H9 (cell line): Measurements from ENCODE around the gene EFCAB14. TPM values are rescaled to one million over a fixed set of nuclear protein-coding genes. Genes with fewer than 3 reads are reported as not detected.

Experiments used
- DNase-seq: peaks from one replicate; pipeline ENCODE4 v3.0.0-alpha.2; 2017
- H2AFZ ChIP-seq: one replicate; pipeline ENCODE4 v1.6.1; 2013; ENCODE audit warnings: mild to moderate bottlenecking, low read length, control low read depth, moderate library complexity
- H2AK5ac ChIP-seq: 2 replicates; pipeline ENCODE4 v1.6.1; 2013; ENCODE audit warnings: low read length, control low read depth, mixed read lengths; ENCODE audit not compliant: insufficient read length
- H2BK120ac ChIP-seq: one replicate; pipeline ENCODE4 v1.6.1; 2013; ENCODE audit warnings: low read depth, mild to moderate bottlenecking, low read length, control low read depth, inconsistent platforms; ENCODE audit not compliant: poor library complexity, severe bottlenecking
- H2BK12ac ChIP-seq: 2 replicates; pipeline ENCODE4 v1.6.1; 2013; ENCODE audit warnings: low read length, control low read depth, mixed read lengths, low read depth; ENCODE audit not compliant: insufficient read length
- H2BK15ac ChIP-seq: 2 replicates; pipeline ENCODE4 v1.6.1; 2013; ENCODE audit warnings: low read depth, low read length, control low read depth
- H2BK20ac ChIP-seq: one replicate; pipeline ENCODE4 v1.6.1; 2013; ENCODE audit warnings: low read depth, mild to moderate bottlenecking, low read length, control low read depth, inconsistent platforms; ENCODE audit not compliant: poor library complexity, severe bottlenecking
- H2BK5ac ChIP-seq: 2 replicates; pipeline ENCODE4 v1.6.1; 2013; ENCODE audit warnings: low read length, control low read depth, mixed read lengths; ENCODE audit not compliant: insufficient read length
- H3K14ac ChIP-seq: 2 replicates; pipeline ENCODE4 v1.6.1; 2013; ENCODE audit warnings: low read length, control low read depth; ENCODE audit not compliant: insufficient read depth
- H3K18ac ChIP-seq: 2 replicates; pipeline ENCODE4 v1.6.1; 2013; ENCODE audit warnings: low read depth, mild to moderate bottlenecking, mixed read lengths, low read length, control low read depth; ENCODE audit not compliant: insufficient read length
- H3K23ac ChIP-seq: 2 replicates; pipeline ENCODE4 v1.6.1; 2013; ENCODE audit warnings: low read length, control low read depth, mixed read lengths, low read depth; ENCODE audit not compliant: insufficient read length
- H3K23me2 ChIP-seq: 2 replicates; pipeline ENCODE4 v1.6.1; 2013; ENCODE audit warnings: low read depth, mild to moderate bottlenecking, mixed read lengths, low read length, control low read depth; ENCODE audit not compliant: insufficient read length, poor library complexity, severe bottlenecking
- H3K27ac ChIP-seq: 2 replicates; pipeline ENCODE4 v1.5.1; 2013; ENCODE audit warnings: low read length, control low read depth, mixed read lengths, low read depth; ENCODE audit not compliant: insufficient read length
- H3K27me3 ChIP-seq: 2 replicates; pipeline ENCODE4 v1.6.1; 2013; ENCODE audit warnings: low read length, control low read depth, inconsistent platforms; ENCODE audit not compliant: insufficient read depth
- H3K4ac ChIP-seq: 2 replicates; pipeline ENCODE4 v1.6.1; 2013; ENCODE audit warnings: low read depth, mild to moderate bottlenecking, control low read depth, inconsistent platforms, low read length, moderate library complexity
- H3K4me1 ChIP-seq: 2 replicates; pipeline ENCODE4 v1.6.1; 2013; ENCODE audit warnings: low read length, control low read depth, inconsistent platforms; ENCODE audit not compliant: insufficient read depth
- H3K4me2 ChIP-seq: 2 replicates; pipeline ENCODE4 v1.6.1; 2013; ENCODE audit warnings: low read length, control low read depth, mixed read lengths; ENCODE audit not compliant: insufficient read length, insufficient read depth
- H3K56ac ChIP-seq: 2 replicates; pipeline ENCODE4 v1.6.1; 2013; ENCODE audit warnings: low read depth, mild to moderate bottlenecking, mixed read lengths, low read length, control low read depth; ENCODE audit not compliant: insufficient read length
- H3K79me1 ChIP-seq: 2 replicates; pipeline ENCODE4 v1.6.1; 2013; ENCODE audit warnings: low read depth, mild to moderate bottlenecking, moderate library complexity, low read length, control low read depth, inconsistent platforms; ENCODE audit not compliant: insufficient read depth, poor library complexity, severe bottlenecking
- H3K79me2 ChIP-seq: 2 replicates; pipeline ENCODE4 v1.6.1; 2013; ENCODE audit warnings: low read length, control low read depth, inconsistent platforms; ENCODE audit not compliant: insufficient read depth
- H3K9ac ChIP-seq: 2 replicates; pipeline ENCODE4 v1.6.1; 2013; ENCODE audit warnings: low read length, control low read depth, mixed read lengths; ENCODE audit not compliant: insufficient read length; ENCODE audit errors: extremely low read depth
- H3K9me3 ChIP-seq: one replicate; pipeline ENCODE4 v1.6.1; 2013; ENCODE audit warnings: low read depth, low read length, inconsistent platforms; ENCODE audit not compliant: control insufficient read depth
- H3T11ph ChIP-seq: one replicate; pipeline ENCODE4 v1.6.1; 2013; ENCODE audit warnings: mild to moderate bottlenecking, low read length, control low read depth, inconsistent platforms
- H4K20me1 ChIP-seq: one replicate; pipeline ENCODE4 v1.6.1; 2013; ENCODE audit not compliant: control insufficient read depth, insufficient read length, insufficient read depth
- H4K5ac ChIP-seq: 2 replicates; pipeline ENCODE4 v1.6.1; 2013; ENCODE audit warnings: low read depth, mild to moderate bottlenecking, mixed read lengths, low read length, control low read depth; ENCODE audit not compliant: insufficient read length
- H4K8ac ChIP-seq: replicated peaks from 2 replicates; pipeline ENCODE4 v1.6.1; 2013; ENCODE audit warnings: low read length, control low read depth, mixed read lengths, low read depth; ENCODE audit not compliant: insufficient read length
- H4K91ac ChIP-seq: 2 replicates; pipeline ENCODE4 v1.6.1; 2013; ENCODE audit warnings: low read depth, mild to moderate bottlenecking, moderate library complexity, mixed read lengths, low read length, control low read depth; ENCODE audit not compliant: insufficient read length
- H3K27ac Mint-ChIP-seq, 3 experiments: 2 replicates in 2 of 3; 3 replicates in 1 of 3; pipeline ENCODE4 v1.8.0; 2020 to 2021; ENCODE audit warnings: mixed read lengths in 3 of 3, mild to moderate bottlenecking in 1 of 3, moderate library complexity in 1 of 3
- H3K27me3 Mint-ChIP-seq: 2 replicates; pipeline ENCODE4 v1.8.0; 2021; ENCODE audit warnings: low read depth, mild to moderate bottlenecking, moderate library complexity, mixed read lengths
- H3K36me3 Mint-ChIP-seq, 3 experiments: 2 replicates in 2 of 3; 3 replicates in 1 of 3; pipeline ENCODE4 v1.8.0; 2020 to 2021; ENCODE audit warnings: low read depth in 3 of 3, mixed read lengths in 3 of 3; ENCODE audit not compliant: insufficient read depth in 1 of 3
- H3K4me1 Mint-ChIP-seq, 2 experiments: 2 replicates each; pipeline ENCODE4 v1.8.0; 2020; ENCODE audit warnings: mixed read lengths in 2 of 2
- H3K4me3 Mint-ChIP-seq, 2 experiments: 2 replicates in 1 of 2; 3 replicates in 1 of 2; pipeline ENCODE4 v1.8.0; 2020 to 2021; ENCODE audit warnings: mild to moderate bottlenecking in 2 of 2, mixed read lengths in 2 of 2, moderate library complexity in 1 of 2
- H3K9me3 Mint-ChIP-seq, 2 experiments: 2 replicates in 1 of 2; 3 replicates in 1 of 2; pipeline ENCODE4 v1.8.0; 2020; ENCODE audit warnings: mild to moderate bottlenecking in 2 of 2, mixed read lengths in 2 of 2, moderate library complexity in 1 of 2
- CTCF ChIP-seq: fragments of 200-600 bp; sonication (generic); conservative IDR thresholded peaks from 3 replicates; pipeline ENCODE4 v1.8.0; 2021; ENCODE audit warnings: antibody characterized with exemption, mild to moderate bottlenecking
- WGBS: extraction: QIAGEN DNeasy Blood & Tissue Kit; methylation state at CpG from one replicate; pipeline ENCODE4 v1.1.7; 2013; ENCODE audit warnings: missing lambda C conversion rate, low lambda C conversion rate, mixed read lengths; ENCODE audit not compliant: insufficient read length; ENCODE audit errors: extremely low coverage; 5-methylcytosine and 5-hydroxymethylcytosine counted together
- long read RNA-seq: library from polyadenylated mRNA; unstranded; transcript quantifications from one replicate; pipeline ENCODE4 v2.0.0, GENCODE V29; 2020
- total RNA-seq: library from RNA; stranded (reverse); gene quantifications from 2 replicates; pipeline ENCODE4 v1.2.1, GENCODE V29; 2021

EFCAB14 gene
- total RNA-seq = 41.6 and 42.2 TPM in 2 replicates
- long read RNA-seq, full-length matches to known transcripts = 115 of 264 reads
- long read RNA-seq, partial matches to known transcripts = 113 of 264 reads
- long read RNA-seq, other reads (novel, unspliced or antisense) = 36 of 264 reads

DNA sequence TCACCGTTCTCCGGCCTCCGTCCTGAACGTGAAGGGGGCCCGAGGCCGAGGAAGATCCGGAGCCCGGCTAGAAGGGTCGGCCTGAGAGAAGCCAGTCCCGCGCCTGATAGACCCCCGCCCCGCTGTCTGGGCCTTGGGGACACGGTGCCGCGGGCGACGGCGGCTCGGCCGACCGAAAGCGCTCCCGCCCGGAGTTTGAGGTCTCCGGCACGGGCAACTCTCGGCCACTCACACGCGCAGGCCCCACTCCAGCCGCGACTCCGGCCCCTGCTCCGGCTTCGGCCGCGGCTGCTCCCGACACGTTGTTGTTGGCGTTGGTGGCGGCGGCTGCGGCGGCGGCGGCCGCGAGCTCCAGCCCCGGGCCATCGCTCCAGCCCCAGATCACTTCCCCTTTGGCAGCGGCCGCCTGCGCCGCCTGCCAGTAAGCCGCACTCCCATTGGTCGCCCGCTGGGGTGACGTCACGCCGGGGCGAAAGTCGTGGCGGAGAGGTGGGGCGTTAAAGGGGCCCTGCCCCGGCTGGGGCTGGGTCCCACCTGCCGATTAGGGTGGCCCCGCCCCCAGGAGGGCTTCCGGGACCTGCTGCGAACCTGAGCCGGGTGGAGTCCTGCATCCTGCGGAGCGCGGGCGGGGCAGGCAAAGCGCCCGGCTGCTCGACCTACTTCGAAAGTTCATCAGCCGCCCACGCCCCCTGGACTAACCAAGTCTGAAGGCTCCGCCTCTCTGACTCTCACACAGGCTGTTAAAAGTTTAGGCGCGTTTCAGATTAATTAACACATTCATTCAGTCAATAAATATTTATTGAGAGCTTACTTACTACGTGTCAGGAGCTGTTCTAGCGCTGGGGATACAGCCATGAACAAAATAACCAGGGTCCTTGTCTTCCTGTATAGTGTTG lies at the start of gene EFCAB14:
Gene EFCAB14 (minus strand): TSS at position 388 of the 896 bp plus-strand sequence. CDS start 1,027 bp downstream, outside the sequence.
- H3K9me3 Mint-ChIP-seq = no peaks in the 10 kb centered on the region
- no peak for TF ChIP-seq CTCF
- Histone ChIP-seq H4K20me1 (no peaks in the 10 kb centered on the region), H3K23ac (no peak within 1 kb of the TSS), H4K5ac (no peak within 1 kb of the TSS), H3K4me1 (peaks cover 9% of the 10 kb centered on the region; the same call in 1 of the 2 replicates), H3K23me2 (peaks cover 8% of the 10 kb centered on the region), H3K27me3 (no peaks in the 10 kb centered on the region), H3K56ac (no peak within 1 kb of the TSS), H3K79me2 (peaks cover 15% of the 10 kb centered on the region), H2BK15ac (no peak within 1 kb of the TSS), H2BK120ac (no peak within 1 kb of the TSS), H3K9ac (peak within 1 kb of the TSS; percentile 87), H4K8ac (no peak within 1 kb of the TSS), H2BK20ac (no peak within 1 kb of the TSS), H3K14ac (peak within 1 kb of the TSS; percentile 87; the same call in 1 of the 2 replicates), H3K79me1 (peaks cover 16% of the 10 kb centered on the region), H3K4ac (no peak within 1 kb of the TSS), H3K9me3 (no peaks in the 10 kb centered on the region), H3K18ac (peak within 1 kb of the TSS; percentile 68), H2BK12ac (no peak within 1 kb of the TSS), H3K27ac (no peak within 1 kb of the TSS), H3K4me2 (peak within 1 kb of the TSS; percentile 99), H2AK5ac (no peak within 1 kb of the TSS), H4K91ac (no peak within 1 kb of the TSS), H2AFZ (peak within 1 kb of the TSS; percentile 26), H3T11ph (no peak within 1 kb of the TSS), H2BK5ac (no peak within 1 kb of the TSS)
- WGBS = no CpG with 5 or more reads among the region's 85 CpGs
- peaks cover 21 to 25% of the 10 kb centered on the region in 2 experiments for H3K4me1 Mint-ChIP-seq
- H3K27ac Mint-ChIP-seq = peak within 1 kb of the TSS; percentile 2 to 93 (median 75); a peak in 4 of 7 replicates
- peaks cover 6% of the 10 kb centered on the region; the same call in 1 of the 2 replicates for H3K27me3 Mint-ChIP-seq
- H3K4me3 Mint-ChIP-seq = peak within 1 kb of the TSS; percentile 92 to 96
- peaks cover 3 to 36% (median 15%) of the 10 kb centered on the region in 3 experiments; a peak in 5 of 7 replicates for H3K36me3 Mint-ChIP-seq
- peak; percentile 99 for DNase-seq
